ENCODE measurements around the gene TBC1D3I.

DNA sequence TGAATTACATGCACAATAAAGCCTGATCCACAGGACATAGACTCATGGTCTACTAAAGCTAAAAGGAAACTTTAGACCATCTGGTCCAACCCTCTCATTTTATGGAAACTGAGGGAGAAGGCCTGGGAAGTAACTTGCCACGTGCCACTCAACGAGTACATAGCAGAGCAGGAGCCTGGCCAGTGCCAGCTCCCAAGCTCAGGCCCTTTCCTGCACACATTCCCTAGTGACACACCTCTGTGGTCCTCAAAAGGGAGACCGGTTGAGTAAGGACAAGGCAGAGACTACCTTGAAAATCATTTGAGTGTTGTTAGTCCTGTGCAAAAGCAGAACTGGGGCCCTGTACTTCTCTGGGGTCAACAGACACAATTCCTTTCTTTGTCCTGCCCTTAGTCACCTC, 50.7 kb downstream of the TBC1D3I start:
- TF ChIP-seq, protein P1, sequence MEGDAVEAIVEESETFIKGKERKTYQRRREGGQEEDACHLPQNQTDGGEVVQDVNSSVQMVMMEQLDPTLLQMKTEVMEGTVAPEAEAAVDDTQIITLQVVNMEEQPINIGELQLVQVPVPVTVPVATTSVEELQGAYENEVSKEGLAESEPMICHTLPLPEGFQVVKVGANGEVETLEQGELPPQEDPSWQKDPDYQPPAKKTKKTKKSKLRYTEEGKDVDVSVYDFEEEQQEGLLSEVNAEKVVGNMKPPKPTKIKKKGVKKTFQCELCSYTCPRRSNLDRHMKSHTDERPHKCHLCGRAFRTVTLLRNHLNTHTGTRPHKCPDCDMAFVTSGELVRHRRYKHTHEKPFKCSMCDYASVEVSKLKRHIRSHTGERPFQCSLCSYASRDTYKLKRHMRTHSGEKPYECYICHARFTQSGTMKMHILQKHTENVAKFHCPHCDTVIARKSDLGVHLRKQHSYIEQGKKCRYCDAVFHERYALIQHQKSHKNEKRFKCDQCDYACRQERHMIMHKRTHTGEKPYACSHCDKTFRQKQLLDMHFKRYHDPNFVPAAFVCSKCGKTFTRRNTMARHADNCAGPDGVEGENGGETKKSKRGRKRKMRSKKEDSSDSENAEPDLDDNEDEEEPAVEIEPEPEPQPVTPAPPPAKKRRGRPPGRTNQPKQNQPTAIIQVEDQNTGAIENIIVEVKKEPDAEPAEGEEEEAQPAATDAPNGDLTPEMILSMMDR (IDR thresholded peaks at IDR 0.05), result no peak
- TF ChIP-seq POLR2A (IDR thresholded peaks at IDR 0.05), result no peak
